B cell (primary cell): ENCODE measurements around the gene TNFRSF6B. TPM values are rescaled to one million over a fixed set of nuclear protein-coding genes. Genes with fewer than 3 reads are reported as not detected.

ENCODE experiments used
- ATAC-seq: fragments of 200-7000 bp; cut with Tn5 transposase; one replicate; pipeline ENCODE4 v1.10.0; 2021; ENCODE audit warnings: low read depth, mild to moderate bottlenecking, moderate number of reproducible peaks, moderate library complexity
- CTCF ChIA-PET: fragments of 350-600 bp; sonication (Branson Sonifier 250); formaldehyde crosslinking; loops from one replicate; lab custom pipeline; 2021; ENCODE audit warnings: antibody characterized with exemption, inconsistent platforms; lab: Charles Lee
- POLR2A ChIA-PET: fragments of 350-600 bp; sonication (Branson Sonifier 250); formaldehyde crosslinking; loops from one replicate; lab custom pipeline; 2021; ENCODE audit warnings: antibody characterized with exemption; lab: Charles Lee
- DNase-seq: peaks from one replicate; pipeline ENCODE4 v3.0.0; 2013
- H2AFZ ChIP-seq: 2 replicates; pipeline ENCODE4 v1.6.1; 2012; ENCODE audit warnings: mild to moderate bottlenecking, low read depth, low read length; ENCODE audit not compliant: insufficient read depth, poor library complexity, severe bottlenecking
- H3K27ac ChIP-seq, 2 donors: 1 replicate in 1 of 2; 2 replicates in 1 of 2; pipeline ENCODE4 v1.5.1; 2012 to 2013; ENCODE audit warnings: low read length in 2 of 2, mild to moderate bottlenecking in 2 of 2, moderate library complexity in 1 of 2
- H3K27me3 ChIP-seq, 4 experiments: fragments of 200-600 bp in 1 of 4; sonication (generic) in 1 of 4; replicated peaks in 1 of 4; 1 replicate in 2 of 4; 2 replicates in 2 of 4; pipeline versions ENCODE4 v1.6.1 to v1.7.0; 2013 to 2016; ENCODE audit warnings: low read length in 3 of 4, mild to moderate bottlenecking in 2 of 4, mixed read lengths in 1 of 4, moderate library complexity in 1 of 4; ENCODE audit not compliant: insufficient read depth in 4 of 4, control insufficient read depth in 3 of 4; ENCODE audit errors: control extremely low read depth in 1 of 4
- H3K36me3 ChIP-seq, 2 experiments: replicated peaks in 1 of 2; 1 replicate in 1 of 2; 2 replicates in 1 of 2; pipeline versions ENCODE4 v1.6.1 to v1.7.1; 2013; ENCODE audit warnings: low read length in 1 of 2; ENCODE audit not compliant: insufficient read depth in 2 of 2, control insufficient read depth in 1 of 2; ENCODE audit errors: control extremely low read depth in 1 of 2, extremely low read depth in 1 of 2
- H3K4me1 ChIP-seq, 2 donors: fragments of 200-600 bp in 1 of 2; sonication (generic) in 1 of 2; 1 replicate in 1 of 2; 2 replicates in 1 of 2; pipeline versions ENCODE4 v1.5.1 to v1.6.1; 2013 to 2017; ENCODE audit warnings: low read length in 2 of 2; ENCODE audit not compliant: control insufficient read depth in 2 of 2, insufficient read depth in 2 of 2
- H3K4me2 ChIP-seq: replicated peaks from 2 replicates; pipeline ENCODE3; 2012; ENCODE audit warnings: mild to moderate bottlenecking, low read depth, low read length; ENCODE audit not compliant: poor library complexity, severe bottlenecking
- H3K4me3 ChIP-seq, 5 experiments: fragments of 200-600 bp in 1 of 5; sonication (generic) in 1 of 5; 1 replicate in 3 of 5; 2 replicates in 2 of 5; pipeline versions ENCODE4 v1.5.1 to v1.7.0; 2011 to 2016; ENCODE audit warnings: low read length in 4 of 5, mild to moderate bottlenecking in 4 of 5, low read depth in 2 of 5, control low read depth in 1 of 5, moderate library complexity in 1 of 5; ENCODE audit not compliant: insufficient read depth in 1 of 5; ENCODE audit errors: control extremely low read depth in 1 of 5, extremely low read depth in 1 of 5
- H3K79me2 ChIP-seq: fragments of 200-600 bp; sonication (generic); one replicate; pipeline ENCODE4 v1.6.0; 2016; ENCODE audit warnings: low read length; ENCODE audit not compliant: control insufficient read depth, insufficient read depth
- H3K9ac ChIP-seq: fragments of 200-600 bp; sonication (generic); 2 replicates; pipeline ENCODE4 v1.6.1; 2017; ENCODE audit warnings: mild to moderate bottlenecking, low read length, moderate library complexity
- H3K9me3 ChIP-seq, 3 donors: one replicate each; pipeline versions ENCODE4 v1.6.1 to v1.7.1; 2013; ENCODE audit warnings: low read length in 2 of 3; ENCODE audit not compliant: control insufficient read depth in 2 of 3, insufficient read depth in 1 of 3; ENCODE audit errors: control extremely low read depth in 1 of 3
- H4K20me1 ChIP-seq: 2 replicates; pipeline ENCODE4 v1.6.0; 2012; ENCODE audit warnings: mild to moderate bottlenecking, low read length; ENCODE audit not compliant: insufficient read depth, control insufficient read depth, poor library complexity, severe bottlenecking
- H3K27ac Mint-ChIP-seq: one replicate; pipeline ENCODE4 v1.8.0; 2021; ENCODE audit warnings: mixed read lengths
- H3K27me3 Mint-ChIP-seq: one replicate; pipeline ENCODE4 v1.8.0; 2021; ENCODE audit warnings: mixed read lengths
- H3K4me1 Mint-ChIP-seq: one replicate; pipeline ENCODE4 v1.8.0; 2021; ENCODE audit warnings: mixed read lengths
- H3K4me3 Mint-ChIP-seq: one replicate; pipeline ENCODE4 v1.8.0; 2021; ENCODE audit warnings: mixed read lengths
- H3K9me3 Mint-ChIP-seq: one replicate; pipeline ENCODE4 v1.8.0; 2022; ENCODE audit warnings: mixed read lengths; ENCODE audit not compliant: insufficient read depth
- EZH2 ChIP-seq: IDR thresholded peaks from 2 replicates; pipeline ENCODE4 v1.6.1; 2012; ENCODE audit warnings: borderline replicate concordance, low read depth, mild to moderate bottlenecking, moderate library complexity, low read length; ENCODE audit not compliant: insufficient read depth, poor library complexity, severe bottlenecking
- WGBS: methylation state at CpG from one replicate; pipeline ENCODE4 v1.1.5; 2013; ENCODE audit warnings: missing lambda C conversion rate; ENCODE audit not compliant: insufficient coverage; 5-methylcytosine and 5-hydroxymethylcytosine counted together
- intact Hi-C: fragments of 100-400 bp; cut with micrococcal nuclease; formaldehyde crosslinking; loops from one replicate; pipeline ENCODE4 v1.10.0; 2022
- polyA plus RNA-seq: library from polyadenylated mRNA; depleted of rRNA; stranded (reverse); fragments of >200 nt; gene quantifications from 2 replicates; pipeline ENCODE4 v1.2.3, GENCODE V29; 2012
- total RNA-seq, 2 donors: library from RNA; stranded (reverse); fragments of 120-200 nt in 1 of 2; gene quantifications; 1 replicate in 1 of 2; 2 replicates in 1 of 2; pipeline versions ENCODE4 v1.2.3 to v1.2.4, GENCODE V29; 2013 to 2022
- TF ChIP-seq, protein P1 (sequence below): fragments of 200-600 bp; IDR thresholded peaks from one replicate; pipeline ENCODE4 v1.8.0; 2022; ENCODE audit warnings: antibody characterized with exemption, mild to moderate bottlenecking

TNFRSF6B gene
- total and polyA plus RNA-seq, 2 donors (not counting 1 experiment from before 2014, with no cell fraction given), result 6.7 TPM; not detected in 1

- Histone ChIP-seq H4K20me1 (peaks cover 35% of the 10 kb centered on the region), H3K4me2 (no peak overlapping the region), H3K4me1 (peaks cover 18% of the 10 kb centered on the region in 2 donors), H3K27me3 (peaks cover 0 to 5% (median 0%) of the 10 kb centered on the region in 4 experiments), H3K36me3 (peaks cover 0 to 5% of the 10 kb centered on the region in 2 experiments), H3K9me3 (peaks cover 0 to 5% (median 0%) of the 10 kb centered on the region in 3 donors), H3K9ac (no peak overlapping the region), H3K79me2 (peaks cover 11% of the 10 kb centered on the region), H3K27ac (no peak overlapping the region), H2AFZ (no peak overlapping the region), H3K4me3 (no peak overlapping the region)
- ATAC-seq (no peak), DNase-seq (peak; percentile 11)
- TF ChIP-seq, protein P1, sequence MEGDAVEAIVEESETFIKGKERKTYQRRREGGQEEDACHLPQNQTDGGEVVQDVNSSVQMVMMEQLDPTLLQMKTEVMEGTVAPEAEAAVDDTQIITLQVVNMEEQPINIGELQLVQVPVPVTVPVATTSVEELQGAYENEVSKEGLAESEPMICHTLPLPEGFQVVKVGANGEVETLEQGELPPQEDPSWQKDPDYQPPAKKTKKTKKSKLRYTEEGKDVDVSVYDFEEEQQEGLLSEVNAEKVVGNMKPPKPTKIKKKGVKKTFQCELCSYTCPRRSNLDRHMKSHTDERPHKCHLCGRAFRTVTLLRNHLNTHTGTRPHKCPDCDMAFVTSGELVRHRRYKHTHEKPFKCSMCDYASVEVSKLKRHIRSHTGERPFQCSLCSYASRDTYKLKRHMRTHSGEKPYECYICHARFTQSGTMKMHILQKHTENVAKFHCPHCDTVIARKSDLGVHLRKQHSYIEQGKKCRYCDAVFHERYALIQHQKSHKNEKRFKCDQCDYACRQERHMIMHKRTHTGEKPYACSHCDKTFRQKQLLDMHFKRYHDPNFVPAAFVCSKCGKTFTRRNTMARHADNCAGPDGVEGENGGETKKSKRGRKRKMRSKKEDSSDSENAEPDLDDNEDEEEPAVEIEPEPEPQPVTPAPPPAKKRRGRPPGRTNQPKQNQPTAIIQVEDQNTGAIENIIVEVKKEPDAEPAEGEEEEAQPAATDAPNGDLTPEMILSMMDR, result no peak
- no peak for TF ChIP-seq EZH2
- Mint-ChIP-seq H3K4me3 (no peak overlapping the region), H3K9me3 (no peaks in the 10 kb centered on the region), H3K27ac (no peak overlapping the region), H3K27me3 (no peaks in the 10 kb centered on the region), H3K4me1 (peaks cover 16% of the 10 kb centered on the region)
- CTCF ChIA-PET, result no interaction called here
- intact Hi-C loops, result no loop called here
- WGBS, result 94% methylated on average over 7 of the region's 10 CpGs
- POLR2A ChIA-PET, result no interaction called here
Observed at GRCh38 chr20:63693083-63693732, 3.2 kb upstream of the TNFRSF6B start.
